T-cell (primary cell): ENCODE measurements around the gene EIF1AD. TPM values are rescaled to one million over a fixed set of nuclear protein-coding genes. Genes with fewer than 3 reads are reported as not detected.

ENCODE experiments used
- ATAC-seq, 4 experiments: fragments of 200-7000 bp in 3 of 4; fragments of 150-1000 bp in 1 of 4; cut with Tn5 transposase; replicated peaks in 1 of 4; 1 replicate in 3 of 4; 2 replicates in 1 of 4; pipeline ENCODE4 v1.10.0; 2021; ENCODE audit warnings: moderate library complexity in 3 of 4, mild to moderate bottlenecking in 2 of 4, moderate number of reproducible peaks in 1 of 4
- CTCF ChIA-PET, 2 donors: fragments of 300-600 bp; sonication (Branson Sonifier 250); formaldehyde crosslinking; loops; one replicate each; lab custom pipeline; 2022; ENCODE audit warnings: antibody characterized with exemption in 2 of 2; lab: Charles Lee
- POLR2A ChIA-PET, 2 donors: fragments of 300-600 bp; sonication (Branson Sonifier 250); formaldehyde crosslinking; loops; one replicate each; lab custom pipeline; 2022; ENCODE audit warnings: antibody characterized with exemption in 2 of 2; lab: Charles Lee
- DNase-seq, 35 experiments: peaks; one replicate each; pipeline versions ENCODE4 v3.0.0 to v3.0.0-alpha.2; 2013 to 2023
- H3K27ac ChIP-seq: one replicate; pipeline ENCODE4 v1.5.1; 2013; ENCODE audit warnings: low read length
- H3K27me3 ChIP-seq, 2 experiments: replicated peaks in 1 of 2; 1 replicate in 1 of 2; 2 replicates in 1 of 2; pipeline versions ENCODE4 v1.6.1 to v1.7.0; 2013; ENCODE audit warnings: low read length in 1 of 2, mixed read lengths in 1 of 2; ENCODE audit not compliant: control insufficient read depth in 2 of 2, insufficient read depth in 2 of 2; ENCODE audit errors: extremely low read depth in 1 of 2
- H3K36me3 ChIP-seq, 2 donors: 1 replicate in 1 of 2; 2 replicates in 1 of 2; pipeline versions ENCODE4 v1.6.1 to v1.7.0; 2013; ENCODE audit warnings: low read length in 1 of 2; ENCODE audit not compliant: control insufficient read depth in 2 of 2, insufficient read depth in 1 of 2; ENCODE audit errors: extremely low read depth in 1 of 2
- H3K4me1 ChIP-seq, 2 experiments: 1 replicate in 1 of 2; 2 replicates in 1 of 2; pipeline versions ENCODE4 v1.6.1 to v1.7.0; 2013; ENCODE audit warnings: low read length in 2 of 2, mixed read lengths in 1 of 2; ENCODE audit not compliant: insufficient read depth in 2 of 2, control insufficient read depth in 1 of 2; ENCODE audit errors: extremely low read depth in 1 of 2
- H3K4me3 ChIP-seq, 2 donors: 1 replicate in 1 of 2; 2 replicates in 1 of 2; pipeline versions ENCODE4 v1.5.1 to v1.7.0; 2013; ENCODE audit warnings: mild to moderate bottlenecking in 2 of 2, low read length in 1 of 2, moderate library complexity in 1 of 2; ENCODE audit not compliant: control insufficient read depth in 1 of 2; ENCODE audit errors: extremely low read depth in 1 of 2
- H3K9me3 ChIP-seq: 2 replicates; pipeline ENCODE4 v1.7.0; 2013
- H3K27ac Mint-ChIP-seq, 2 donors: one replicate each; pipeline ENCODE4 v1.8.0; 2020 to 2021; ENCODE audit warnings: mild to moderate bottlenecking in 2 of 2, mixed read lengths in 2 of 2
- H3K27me3 Mint-ChIP-seq, 2 donors: one replicate each; pipeline ENCODE4 v1.8.0; 2021 to 2022; ENCODE audit warnings: mixed read lengths in 2 of 2
- H3K36me3 Mint-ChIP-seq: one replicate; pipeline ENCODE4 v1.8.0; 2021; ENCODE audit warnings: mixed read lengths
- H3K4me1 Mint-ChIP-seq, 3 donors: one replicate each; pipeline ENCODE4 v1.8.0; 2020 to 2022; ENCODE audit warnings: mixed read lengths in 3 of 3, mild to moderate bottlenecking in 1 of 3
- H3K4me3 Mint-ChIP-seq, 3 donors: one replicate each; pipeline ENCODE4 v1.8.0; 2020 to 2022; ENCODE audit warnings: mild to moderate bottlenecking in 3 of 3, mixed read lengths in 3 of 3, moderate library complexity in 3 of 3
- H3K9me3 Mint-ChIP-seq, 3 donors: one replicate each; pipeline ENCODE4 v1.8.0; 2020 to 2022; ENCODE audit warnings: mixed read lengths in 3 of 3
- WGBS: methylation state at CpG from one replicate; pipeline ENCODE4 v1.1.5; 2013; ENCODE audit warnings: missing lambda C conversion rate; ENCODE audit not compliant: insufficient coverage; 5-methylcytosine and 5-hydroxymethylcytosine counted together
- total RNA-seq, 35 experiments: library from RNA in 6 of 35; stranded (reverse) in 6 of 35; fragments of 120-200 nt in 1 of 35; gene quantifications; one replicate each; pipeline versions ENCODE4 v1.2.1 to v1.2.4 and lab custom pipeline; 2013 to 2026

The EIF1AD gene
- total RNA-seq, 5 donors from 2014 or later (not counting 1 experiment from before 2014, with no cell fraction given): 50.7 to 114 (median 58.8) TPM

- no peak for DNase-seq
- WGBS: 97% methylated on average over 26 of the region's 29 CpGs
- Mint-ChIP-seq H3K4me1 (peaks cover 0 to 6% (median 0%) of the 10 kb centered on the region in 3 donors), H3K4me3 (no peak overlapping the region), H3K36me3 (peaks cover 31% of the 10 kb centered on the region), H3K9me3 (no peaks in the 10 kb centered on the region), H3K27me3 (no peaks in the 10 kb centered on the region), H3K27ac (no peak overlapping the region)
- H3K27me3 ChIP-seq: no peaks in the 10 kb centered on the region
- no peak overlapping the region for H3K27ac ChIP-seq
- H3K4me3 ChIP-seq: no peak overlapping the region
- H3K4me1 ChIP-seq: no peaks in the 10 kb centered on the region
- POLR2A ChIA-PET: interaction anchor here in 1 of 2 donors (0.7 kb wide), 1 partner anchor 23 kb away, joined by 3 read pairs; no protein-coding TSS in a partner anchor
- ATAC-seq: peak in 1 of 4 experiments; percentile 11
- H3K36me3 ChIP-seq: peaks cover 23 to 38% of the 10 kb centered on the region in 2 donors
- H3K9me3 ChIP-seq: no peaks in the 10 kb centered on the region
- CTCF ChIA-PET: no interaction called here
These were observed 24.2 kb downstream of the EIF1AD start for GRCh38 chr11:65977621-65978390.

GRCh38 chr11:65976216-65977176 is 25.5 kb downstream of the EIF1AD start:
- peaks cover 35% of the 10 kb centered on the region for H3K36me3 Mint-ChIP-seq
- H3K4me1 Mint-ChIP-seq: peaks cover 0 to 6% (median 0%) of the 10 kb centered on the region in 3 donors
- no peaks in the 10 kb centered on the region for H3K9me3 Mint-ChIP-seq
- DNase-seq (no peak), ATAC-seq (no peak)
- H3K4me3 Mint-ChIP-seq: no peak overlapping the region
- no peak overlapping the region for H3K27ac Mint-ChIP-seq
- ChIA-PET POLR2A (no interaction called here), CTCF (no interaction called here)
- Histone ChIP-seq H3K9me3 (no peaks in the 10 kb centered on the region), H3K27ac (no peak overlapping the region), H3K4me1 (no peaks in the 10 kb centered on the region), H3K4me3 (no peak overlapping the region), H3K36me3 (peaks cover 23 to 47% of the 10 kb centered on the region in 2 donors), H3K27me3 (no peaks in the 10 kb centered on the region)
- WGBS: 92% methylated on average over 28 of the region's 43 CpGs
- H3K27me3 Mint-ChIP-seq: no peaks in the 10 kb centered on the region

- H3K27ac ChIP-seq: no peak overlapping the region
- H3K4me3 ChIP-seq: no peak overlapping the region
- no peak overlapping the region for H3K4me3 Mint-ChIP-seq
- peaks cover 35% of the 10 kb centered on the region for H3K36me3 Mint-ChIP-seq
- DNase-seq (no peak), ATAC-seq (no peak)
- no peaks in the 10 kb centered on the region for H3K9me3 ChIP-seq
- 95% methylated on average over 8 of the region's 9 CpGs for WGBS
- H3K27ac Mint-ChIP-seq: no peak overlapping the region
- peaks cover 0 to 6% (median 0%) of the 10 kb centered on the region in 3 donors for H3K4me1 Mint-ChIP-seq
- POLR2A ChIA-PET: interaction anchor here in 1 of 2 donors (0.6 kb wide), 1 partner anchor 144 kb away, joined by 10 read pairs; no protein-coding TSS in a partner anchor
- CTCF ChIA-PET: no interaction called here
- no peaks in the 10 kb centered on the region for H3K27me3 ChIP-seq
- no peaks in the 10 kb centered on the region for H3K9me3 Mint-ChIP-seq
- H3K4me1 ChIP-seq: no peaks in the 10 kb centered on the region
- no peaks in the 10 kb centered on the region for H3K27me3 Mint-ChIP-seq
- peaks cover 23 to 48% of the 10 kb centered on the region in 2 donors for H3K36me3 ChIP-seq
These were observed 26.2 kb downstream of the EIF1AD start for GRCh38 chr11:65975771-65976170.

GRCh38 chr11:65973439-65974110 is 28.4 kb downstream of the EIF1AD start:
- CTCF ChIA-PET: interaction anchor here (0.6 kb wide), 3 partner anchors 22 to 1456 kb away, joined by 3 to 7 read pairs (median 3); no protein-coding TSS in a partner anchor
- H3K27me3 ChIP-seq: no peaks in the 10 kb centered on the region
- peaks cover 30 to 59% of the 10 kb centered on the region in 2 donors for H3K36me3 ChIP-seq
- no peak for DNase-seq
- no peaks in the 10 kb centered on the region for H3K9me3 ChIP-seq
- H3K36me3 Mint-ChIP-seq: peaks cover 42% of the 10 kb centered on the region
- H3K4me3 ChIP-seq: no peak overlapping the region
- POLR2A ChIA-PET: interaction anchor here (0.6 to 0.7 kb wide), 2 partner anchors 95 to 160 kb away, joined by 3 to 7 read pairs; no protein-coding TSS in a partner anchor
- no peak overlapping the region for H3K4me3 Mint-ChIP-seq
- H3K27me3 Mint-ChIP-seq: no peaks in the 10 kb centered on the region
- no peaks in the 10 kb centered on the region for H3K9me3 Mint-ChIP-seq
- peaks cover 5 to 14% (median 6%) of the 10 kb centered on the region in 3 donors for H3K4me1 Mint-ChIP-seq
- H3K27ac ChIP-seq: no peak overlapping the region
- H3K4me1 ChIP-seq: peaks cover 0 to 2% of the 10 kb centered on the region in 2 experiments
- peak overlapping the region in 1 of 2 donors; percentile 11 for H3K27ac Mint-ChIP-seq
- WGBS: 91% methylated on average over 10 of the region's 13 CpGs
- ATAC-seq: no peak

GRCh38 chr11:65972116-65972515 is 29.8 kb downstream of the EIF1AD start:
- DNase-seq: no peak
- Histone ChIP-seq H3K4me3 (no peak overlapping the region), H3K27ac (no peak overlapping the region), H3K27me3 (no peaks in the 10 kb centered on the region), H3K9me3 (no peaks in the 10 kb centered on the region), H3K36me3 (peaks cover 24 to 60% of the 10 kb centered on the region in 2 donors), H3K4me1 (peaks cover 0 to 2% of the 10 kb centered on the region in 2 experiments)
- H3K4me1 Mint-ChIP-seq: peaks cover 6 to 16% (median 11%) of the 10 kb centered on the region in 3 donors
- H3K4me3 Mint-ChIP-seq: no peak overlapping the region
- H3K27me3 Mint-ChIP-seq: no peaks in the 10 kb centered on the region
- peak overlapping the region in 1 of 2 donors; percentile 28 for H3K27ac Mint-ChIP-seq
- WGBS: no CpG with 5 or more reads among the region's 8 CpGs
- CTCF ChIA-PET: interaction anchor here in 1 of 2 donors (0.7 kb wide), 1 partner anchor 139 kb away, joined by 4 read pairs; no protein-coding TSS in a partner anchor
- ATAC-seq: no peak
- H3K36me3 Mint-ChIP-seq: peaks cover 44% of the 10 kb centered on the region
- POLR2A ChIA-PET: interaction anchor here in 1 of 2 donors (0.6 kb wide), 1 partner anchor 103 kb away, joined by 4 read pairs; no protein-coding TSS in a partner anchor
- H3K9me3 Mint-ChIP-seq: no peaks in the 10 kb centered on the region
